ENCODE results near the gene HLA-DRA.
"Not testable (repeated sequence)": the region's sequence is repeated elsewhere in the genome, so short reads cannot be mapped to it uniquely, and the experiment has no call there.

HLA-DRA gene

GRCh38 chr6:32426338-32426737, 13.3 kb upstream of the HLA-DRA start:
- POLR2A ChIA-PET: no interaction called here
- TF ChIP-seq HDGF (IDR thresholded peaks at IDR 0.05; ENCODE audit: borderline replicate concordance) (no peak), SP1 (IDR thresholded peaks at IDR 0.05) (no peak)

DNA sequence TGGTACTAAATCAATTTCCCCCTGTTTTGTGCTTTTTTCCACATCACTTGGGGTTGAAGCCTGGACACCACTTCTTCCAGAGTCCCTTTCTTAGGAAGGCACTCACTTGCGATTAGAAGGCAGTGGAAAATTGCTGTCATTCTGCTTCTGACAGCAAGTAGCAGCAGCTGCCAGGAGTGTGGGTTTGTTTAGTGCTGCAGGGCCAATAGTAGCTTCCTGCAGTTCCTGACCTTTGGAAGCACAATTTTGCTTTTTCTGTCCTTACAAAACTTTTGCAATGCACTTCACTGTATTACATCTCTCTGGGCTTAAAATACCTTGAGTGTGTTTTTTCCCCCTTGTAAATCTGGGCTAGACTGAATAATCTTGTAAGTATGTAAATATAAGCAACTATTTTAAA, 12.5 kb upstream of the HLA-DRA start:
- CTCF ChIA-PET: interaction anchor here (1.0 kb wide), 1 partner anchor 273 kb away, joined by 3 read pairs; no protein-coding TSS in a partner anchor
- POLR2A ChIA-PET: no interaction called here
- TF ChIP-seq TARDBP (IDR thresholded peaks at IDR 0.05): no peak
- TF ChIP-seq SP1 (IDR thresholded peaks at IDR 0.05): no peak
- no peak for TF ChIP-seq BHLHE40 (IDR thresholded peaks at IDR 0.05; ENCODE audit: borderline replicate concordance)
- TF ChIP-seq FOXA1 (IDR thresholded peaks at IDR 0.05): no peak
- TF ChIP-seq SUZ12 (IDR thresholded peaks at IDR 0.05): no peak
- TF ChIP-seq FOXK2 (IDR thresholded peaks at IDR 0.05): no peak
- TF ChIP-seq ZNF384 (IDR thresholded peaks at IDR 0.05): no peak
- no peak for TF ChIP-seq L3MBTL2 (conservative IDR thresholded peaks at IDR 0.05)
- TF ChIP-seq ARNT (IDR thresholded peaks at IDR 0.05): no peak
- no peak for TF ChIP-seq HDGF (IDR thresholded peaks at IDR 0.05; ENCODE audit: borderline replicate concordance)
- no peak for TF ChIP-seq NFRKB (IDR thresholded peaks at IDR 0.05)
- TF ChIP-seq CTBP1 (IDR thresholded peaks at IDR 0.05; ENCODE audit: borderline replicate concordance): no peak
- TF ChIP-seq FOXM1 (IDR thresholded peaks at IDR 0.05; ENCODE audit: borderline replicate concordance): no peak
- no peak for DNase-seq (ENCODE audit: extremely low spot score)

More at GRCh38 chr6:32426338-32426737, 13.3 kb upstream of the HLA-DRA start:
- CTCF ChIA-PET: interaction anchor here (0.6 to 1.0 kb wide), 2 partner anchors 274 to 619 kb away, joined by 3 to 7 read pairs; no protein-coding TSS in a partner anchor
- DNase-seq (ENCODE audit: extremely low spot score): no peak

GRCh38 chr6:32427934-32428474, 11.7 kb upstream of the HLA-DRA start:
- ChIA-PET POLR2A (no interaction called here), CTCF (no interaction called here)
- DNase-seq (ENCODE audit: extremely low spot score): no peak
- TF ChIP-seq HDGF (IDR thresholded peaks at IDR 0.05; ENCODE audit: borderline replicate concordance): no peak
- no peak for TF ChIP-seq TARDBP (IDR thresholded peaks at IDR 0.05)
- TF ChIP-seq ELF4 (IDR thresholded peaks at IDR 0.05): no peak
- TF ChIP-seq, protein P1, sequence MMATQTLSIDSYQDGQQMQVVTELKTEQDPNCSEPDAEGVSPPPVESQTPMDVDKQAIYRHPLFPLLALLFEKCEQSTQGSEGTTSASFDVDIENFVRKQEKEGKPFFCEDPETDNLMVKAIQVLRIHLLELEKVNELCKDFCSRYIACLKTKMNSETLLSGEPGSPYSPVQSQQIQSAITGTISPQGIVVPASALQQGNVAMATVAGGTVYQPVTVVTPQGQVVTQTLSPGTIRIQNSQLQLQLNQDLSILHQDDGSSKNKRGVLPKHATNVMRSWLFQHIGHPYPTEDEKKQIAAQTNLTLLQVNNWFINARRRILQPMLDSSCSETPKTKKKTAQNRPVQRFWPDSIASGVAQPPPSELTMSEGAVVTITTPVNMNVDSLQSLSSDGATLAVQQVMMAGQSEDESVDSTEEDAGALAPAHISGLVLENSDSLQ (IDR thresholded peaks at IDR 0.05): no peak
- TF ChIP-seq FOXM1 (IDR thresholded peaks at IDR 0.05; ENCODE audit: borderline replicate concordance): no peak
- no peak for TF ChIP-seq L3MBTL2 (conservative IDR thresholded peaks at IDR 0.05)
- no peak for TF ChIP-seq LEF1 (IDR thresholded peaks at IDR 0.05; ENCODE audit: borderline replicate concordance)
- TF ChIP-seq ARNT (IDR thresholded peaks at IDR 0.05): no peak

DNA sequence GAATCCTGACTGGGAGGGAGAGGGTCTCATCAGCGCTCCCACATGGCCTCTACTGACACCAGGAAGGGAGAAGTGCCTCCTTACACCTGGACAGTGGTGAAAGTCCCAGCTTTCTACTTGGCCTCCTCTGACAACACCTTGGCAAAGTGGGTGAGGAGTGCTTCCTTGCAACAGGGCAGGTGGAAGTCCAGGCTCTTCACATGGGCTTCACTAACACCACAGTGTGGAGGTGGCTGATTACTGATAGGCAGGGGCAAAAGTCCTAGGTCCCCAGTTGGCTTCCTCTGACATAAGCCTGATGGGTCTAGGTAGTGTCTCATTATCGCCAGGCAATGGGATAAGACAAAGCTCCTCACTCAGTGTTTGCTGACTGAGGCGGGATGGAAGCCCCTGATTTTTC, 9.5 kb upstream of the HLA-DRA start:
- DNase-seq (ENCODE audit: extremely low spot score): no peak
- CTCF ChIA-PET: no interaction called here
- TF ChIP-seq ZNF384 (IDR thresholded peaks at IDR 0.05): no peak
- POLR2A ChIA-PET: no interaction called here

GRCh38 chr6:32431142-32431541, 8.5 kb upstream of the HLA-DRA start:
- ChIA-PET CTCF (interaction anchor here (0.7 to 1.2 kb wide), 4 partner anchors 184 to 355 kb away, joined by 3 read pairs; no protein-coding TSS in a partner anchor), POLR2A (no interaction called here)
- TF ChIP-seq L3MBTL2 (conservative IDR thresholded peaks at IDR 0.05) (no peak), FOXK2 (IDR thresholded peaks at IDR 0.05) (no peak), ARNT (IDR thresholded peaks at IDR 0.05) (no peak), SP1 (IDR thresholded peaks at IDR 0.05) (no peak), FOXM1 (IDR thresholded peaks at IDR 0.05; ENCODE audit: borderline replicate concordance) (no peak), FOXA1 (IDR thresholded peaks at IDR 0.05) (no peak), TARDBP (IDR thresholded peaks at IDR 0.05) (no peak), ELF4 (IDR thresholded peaks at IDR 0.05) (no peak), NFRKB (IDR thresholded peaks at IDR 0.05) (no peak), ZNF384 (IDR thresholded peaks at IDR 0.05) (no peak), LEF1 (IDR thresholded peaks at IDR 0.05; ENCODE audit: borderline replicate concordance) (no peak), SUZ12 (IDR thresholded peaks at IDR 0.05) (no peak), CTBP1 (IDR thresholded peaks at IDR 0.05; ENCODE audit: borderline replicate concordance) (no peak), HDGF (IDR thresholded peaks at IDR 0.05; ENCODE audit: borderline replicate concordance) (no peak)
- TF ChIP-seq, protein P1 (IDR thresholded peaks at IDR 0.05): no peak
- DNase-seq (ENCODE audit: extremely low spot score): no peak

DNA sequence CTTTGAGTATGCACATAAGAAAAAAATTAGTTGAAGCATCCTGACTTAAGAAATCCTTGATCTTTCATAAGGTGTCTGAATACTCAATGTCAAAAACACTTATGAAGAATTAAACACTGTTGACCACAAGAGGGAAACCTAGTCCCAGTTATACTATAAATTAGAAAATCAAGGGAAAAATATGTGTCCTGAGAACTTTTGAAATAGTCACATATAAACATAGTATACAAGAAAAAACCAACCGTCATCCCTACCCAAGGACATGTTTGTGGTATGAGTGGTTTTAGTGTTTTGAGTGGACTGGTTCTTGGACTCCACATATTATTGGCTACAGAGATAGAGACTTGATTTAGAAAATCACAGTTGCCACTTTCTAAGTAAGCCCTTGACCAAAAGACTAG, 7.6 kb upstream of the HLA-DRA start:
- CTCF ChIA-PET: interaction anchor here (0.9 to 1.2 kb wide), 4 partner anchors 260 to 436 kb away, joined by 3 to 7 read pairs (median 4); no protein-coding TSS in a partner anchor
- POLR2A ChIA-PET: no interaction called here
- DNase-seq (ENCODE audit: extremely low spot score): no peak
- TF ChIP-seq, protein P1 (IDR thresholded peaks at IDR 0.05): no peak
- no peak for TF ChIP-seq SUZ12 (IDR thresholded peaks at IDR 0.05)
- no peak for TF ChIP-seq BHLHE40 (IDR thresholded peaks at IDR 0.05; ENCODE audit: borderline replicate concordance)
- TF ChIP-seq CTBP1 (IDR thresholded peaks at IDR 0.05; ENCODE audit: borderline replicate concordance): no peak
- TF ChIP-seq SP1 (IDR thresholded peaks at IDR 0.05): no peak
- TF ChIP-seq NFRKB (IDR thresholded peaks at IDR 0.05): no peak
- no peak for TF ChIP-seq ELF4 (IDR thresholded peaks at IDR 0.05)
- TF ChIP-seq FOXK2 (IDR thresholded peaks at IDR 0.05): no peak
- no peak for TF ChIP-seq ZNF384 (IDR thresholded peaks at IDR 0.05)

- DNase-seq (ENCODE audit: extremely low spot score); POLR2A ChIA-PET: not testable (repeated sequence)
- CTCF ChIA-PET: interaction anchor here (0.6 kb wide), 1 partner anchor 324 kb away, joined by 4 read pairs; no protein-coding TSS in a partner anchor
These were observed 5.7 kb upstream of the HLA-DRA start for GRCh38 chr6:32433950-32434349.

Data from HEK293T (cell line).